Measurements from ENCODE around the gene LPCAT2.
A peak's percentile ranks its signal among the peaks of the same experiment; 100 is the strongest.

LPCAT2 gene

DNA sequence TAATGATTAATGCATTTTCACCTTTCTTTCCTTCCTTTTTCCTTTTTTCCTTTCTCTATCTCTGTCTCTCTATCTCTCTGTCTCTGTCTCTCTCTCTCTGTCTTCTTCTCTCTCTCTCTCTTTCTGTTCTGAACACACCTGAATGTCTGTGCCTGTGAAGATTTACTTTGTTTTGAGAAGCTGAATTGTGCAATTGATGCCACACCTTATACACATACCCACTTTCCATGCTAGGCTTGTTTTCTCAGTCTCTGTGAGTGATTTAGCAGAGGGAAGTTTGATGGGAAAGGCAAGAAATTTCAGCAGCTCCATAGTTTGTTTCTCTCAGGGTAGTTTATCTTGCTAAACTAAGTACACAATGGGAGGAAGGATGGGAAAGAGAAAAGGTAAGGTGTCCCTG, 48.3 kb downstream of the LPCAT2 start:
- DNase-seq, result no peak

DNA sequence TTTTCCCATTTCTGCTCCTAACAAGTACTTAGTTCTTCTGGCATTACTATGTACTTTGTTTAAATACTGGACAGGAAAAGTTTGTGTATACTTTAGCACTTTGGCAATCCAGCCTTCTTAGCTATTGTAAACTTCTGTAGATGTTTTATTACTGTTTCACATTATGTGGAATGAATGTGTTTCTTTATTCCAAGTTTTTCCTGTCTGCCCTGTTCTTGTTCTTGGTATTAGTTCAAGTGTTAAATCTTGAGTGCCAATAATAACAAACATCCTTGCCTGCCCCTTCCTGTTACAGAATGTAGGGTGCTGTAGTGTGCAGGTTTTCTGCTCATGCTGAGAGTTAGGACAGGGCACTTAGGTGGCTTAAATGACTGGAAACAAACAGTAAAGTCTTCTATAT, 50.4 kb downstream of the LPCAT2 start:
- no peak for DNase-seq

DNA sequence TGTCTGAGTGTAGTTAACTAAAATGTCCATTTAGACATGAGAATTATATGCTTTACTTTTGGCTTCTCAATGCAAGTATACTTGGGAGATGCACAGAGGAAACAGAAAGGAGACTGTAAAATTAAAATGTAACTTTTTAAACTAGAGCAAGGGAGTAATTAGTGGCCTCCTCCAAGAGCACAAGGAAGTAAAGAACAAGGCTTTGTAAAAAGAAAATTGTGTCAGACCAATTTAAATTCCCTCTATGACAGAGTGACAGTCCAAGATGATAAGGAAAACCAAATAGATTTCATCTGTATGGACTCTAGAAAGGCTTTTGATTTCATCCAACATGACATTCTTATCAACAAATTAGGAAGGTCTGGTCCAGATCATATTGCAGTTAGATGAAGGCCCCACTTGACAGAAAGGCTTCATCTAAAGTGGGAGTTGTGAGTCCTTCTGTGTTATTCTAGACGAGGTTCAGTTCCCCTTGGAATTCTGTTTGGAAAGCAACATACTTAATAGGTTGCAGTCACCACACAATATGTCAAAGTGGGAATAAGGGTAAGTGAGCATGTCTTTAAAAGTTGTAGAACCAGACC, 51.2 kb downstream of the LPCAT2 start:
- DNase-seq, result no peak

DNA sequence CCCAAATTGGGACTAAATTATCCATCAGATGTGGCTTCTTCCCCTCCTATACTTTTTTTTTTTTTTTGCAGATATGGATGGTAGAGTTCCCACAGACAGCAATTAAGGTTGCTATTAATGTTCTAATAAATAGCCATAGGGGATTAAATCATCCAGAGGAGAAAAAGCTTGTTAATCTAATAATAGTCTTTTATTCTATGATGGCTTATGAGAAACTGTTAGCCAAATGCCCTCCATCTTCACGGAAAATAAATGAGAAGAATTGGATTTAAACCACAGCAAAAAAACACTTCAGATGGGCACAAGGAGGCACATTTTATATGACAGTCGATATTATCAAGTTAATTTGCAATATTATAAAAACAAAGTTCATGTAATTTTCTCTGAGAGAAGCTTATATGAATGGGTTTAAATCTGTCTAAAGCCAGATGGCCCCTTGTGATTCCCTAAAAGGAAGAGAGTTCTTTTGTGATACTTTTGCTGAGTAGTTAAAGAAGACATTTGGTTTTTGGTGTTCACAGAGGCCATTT, 52.5 kb downstream of the LPCAT2 start:
- no peak for DNase-seq

DNA sequence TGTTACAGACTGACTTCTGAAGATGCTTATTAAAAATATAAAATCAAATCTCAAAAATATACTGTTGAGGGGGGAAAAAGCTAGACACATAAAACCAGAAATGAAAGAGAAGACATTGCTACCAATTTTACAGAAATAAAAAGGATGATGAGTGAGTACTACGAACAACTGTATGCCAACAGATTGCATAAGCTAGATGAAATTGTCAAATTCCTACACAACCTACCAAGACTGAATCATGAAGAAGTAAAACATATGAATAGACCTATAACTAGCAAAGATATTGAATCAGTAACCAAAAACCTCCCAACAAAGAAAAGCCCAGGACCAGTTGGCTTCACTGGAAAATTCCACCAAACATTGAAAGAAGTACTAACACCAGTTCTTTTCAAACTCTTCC, 54.1 kb downstream of the LPCAT2 start:
- DNase-seq, result no peak

DNA sequence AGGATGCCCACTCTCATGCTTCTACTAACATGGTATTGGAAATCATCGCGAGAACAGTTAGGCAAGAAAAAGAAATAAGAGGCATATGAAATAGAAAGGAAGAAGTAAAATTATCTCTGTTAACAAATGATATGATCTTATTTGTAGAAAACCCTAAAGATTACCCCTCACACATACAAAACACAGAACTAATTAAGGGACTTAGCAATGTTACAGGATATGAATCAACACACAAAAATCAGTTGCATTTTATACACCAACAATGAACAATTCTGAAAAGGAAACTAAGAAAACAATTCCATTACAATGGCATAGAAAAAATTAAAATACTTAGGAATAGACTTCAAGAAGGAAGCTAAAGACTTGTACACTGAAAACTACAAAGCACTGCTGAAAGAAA, 54.9 kb downstream of the LPCAT2 start:
- no peak for DNase-seq

DNA sequence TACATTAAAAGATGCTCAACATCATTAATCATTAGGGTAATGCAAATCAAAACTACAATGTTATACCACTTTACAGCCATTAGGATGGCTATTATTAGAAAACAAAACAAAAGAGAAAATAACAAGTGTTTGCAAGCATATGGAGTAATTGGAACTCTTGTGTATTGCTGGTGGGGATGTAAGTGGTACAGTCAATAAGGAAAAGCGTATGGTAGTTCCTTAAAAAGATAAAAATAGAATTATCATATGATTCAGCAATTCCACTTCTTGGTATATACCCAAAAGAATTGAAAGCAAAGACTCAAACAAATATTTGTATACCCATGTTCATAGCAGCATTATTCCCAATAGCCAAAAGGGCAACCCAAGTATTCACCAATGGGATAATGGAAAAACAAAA, 56.2 kb downstream of the LPCAT2 start:
- DNase-seq, result no peak

DNA sequence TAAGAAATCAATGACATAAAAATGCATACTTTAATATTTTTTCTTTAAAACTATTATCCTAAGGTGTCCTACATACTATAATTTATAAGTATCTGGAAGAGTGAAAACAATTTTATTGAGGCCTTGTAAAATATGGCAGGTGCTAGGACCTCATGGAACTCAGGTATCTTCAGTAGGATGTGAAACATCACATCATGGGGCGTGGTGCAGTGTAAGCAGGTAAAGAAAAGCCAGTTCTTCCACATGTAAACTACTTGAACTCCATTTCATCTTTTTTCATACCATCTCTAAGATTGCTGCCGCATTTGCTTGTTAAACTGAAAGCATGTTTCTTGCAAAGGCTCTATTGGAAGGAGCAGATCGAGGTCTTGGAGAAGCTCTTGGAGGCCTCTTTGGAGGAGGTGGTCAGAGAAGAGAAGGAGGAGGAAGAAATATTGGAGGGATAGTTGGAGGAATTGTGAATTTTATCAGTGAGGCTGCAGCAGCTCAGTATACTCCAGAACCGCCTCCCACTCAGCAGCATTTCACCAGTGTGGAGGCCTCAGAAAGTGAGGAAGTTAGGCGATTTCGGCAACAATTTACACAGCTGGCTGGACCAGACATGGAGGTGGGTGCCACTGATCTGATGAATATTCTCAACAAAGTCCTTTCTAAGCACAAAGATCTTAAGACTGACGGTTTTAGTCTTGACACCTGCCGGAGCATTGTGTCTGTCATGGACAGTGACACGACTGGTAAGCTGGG, 57.7 kb downstream of the LPCAT2 start, which contains the start of gene CAPNS2:
CAPNS2 (plus strand) TSS at position 253 of the 744 bp plus-strand sequence; CDS start at position 326, 73 bp downstream.
- no peak for DNase-seq

DNA sequence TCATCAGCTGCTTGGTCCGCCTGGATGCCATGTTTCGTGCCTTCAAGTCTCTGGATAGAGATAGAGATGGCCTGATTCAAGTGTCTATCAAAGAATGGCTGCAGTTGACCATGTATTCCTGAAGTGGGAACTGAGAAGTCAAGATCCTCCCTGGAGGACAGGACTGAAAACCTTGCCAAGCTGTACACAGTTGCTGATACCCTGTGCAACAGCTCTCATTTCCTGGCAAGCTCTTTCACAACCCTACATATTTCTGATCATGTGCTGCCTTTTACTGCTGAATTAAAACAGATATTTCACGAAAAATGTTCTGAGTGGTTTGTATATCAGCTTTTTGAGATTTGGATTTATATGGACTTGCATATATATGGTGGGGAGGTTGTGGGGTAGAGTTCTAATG, 58.5 kb downstream of the LPCAT2 start:
- no peak for DNase-seq

DNA sequence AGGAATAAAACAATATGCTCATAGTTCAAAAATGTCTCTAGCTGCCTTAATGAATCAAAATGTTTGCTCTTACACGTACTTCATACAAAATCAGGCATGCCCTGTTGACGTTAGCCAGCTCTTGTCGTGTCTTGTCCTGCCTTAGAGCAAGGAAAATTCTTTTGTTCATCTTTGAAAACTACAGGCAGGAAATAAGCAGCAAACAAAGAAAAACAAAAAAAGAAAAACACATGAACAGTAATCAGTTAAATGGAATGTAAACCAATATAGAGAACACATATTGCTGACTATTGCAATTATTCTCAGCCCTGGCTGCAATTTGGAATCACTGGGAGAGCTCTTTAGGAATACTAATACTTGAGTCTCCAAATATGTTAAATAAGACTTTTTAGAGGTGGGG, 59.3 kb downstream of the LPCAT2 start:
- no peak for DNase-seq

DNA sequence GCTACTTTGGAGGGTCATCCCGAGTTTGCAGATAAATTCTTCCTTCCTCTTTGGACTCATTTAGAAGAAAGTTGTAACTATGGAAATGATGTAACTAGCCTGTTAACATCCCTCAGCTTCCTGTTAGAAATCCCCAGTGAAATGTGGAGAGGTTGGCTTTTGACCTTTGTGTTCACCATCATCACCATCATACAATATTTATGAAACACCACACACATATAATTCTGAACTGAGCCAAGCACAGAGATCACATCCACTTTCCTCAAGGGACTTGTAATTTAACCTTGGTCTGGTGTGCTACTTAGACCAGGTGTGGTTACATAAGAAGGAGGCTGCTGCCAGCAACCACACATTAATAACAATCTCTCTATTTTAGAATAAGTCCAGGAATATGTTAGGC, 60.2 kb downstream of the LPCAT2 start:
- DNase-seq, result no peak

DNA sequence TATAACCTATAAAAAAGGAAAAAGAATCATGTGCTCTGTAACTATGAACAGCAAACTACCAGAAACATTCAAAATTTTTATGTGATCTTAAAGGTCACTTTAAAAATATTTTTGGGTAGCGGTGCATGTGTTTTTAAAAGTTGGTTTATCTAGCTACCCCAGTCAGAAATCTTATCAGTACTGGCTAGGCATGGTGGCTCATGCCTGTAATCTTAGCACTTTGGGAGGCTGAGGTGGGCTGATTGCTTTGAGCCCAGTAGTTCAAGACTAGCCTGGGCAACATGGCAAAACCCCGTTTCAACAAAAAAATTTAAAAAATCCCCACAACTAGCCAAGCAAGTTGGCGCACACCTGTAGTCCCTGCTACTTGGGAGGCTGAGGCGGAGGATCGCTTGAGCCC, 61.3 kb downstream of the LPCAT2 start:
- no peak for DNase-seq

DNA sequence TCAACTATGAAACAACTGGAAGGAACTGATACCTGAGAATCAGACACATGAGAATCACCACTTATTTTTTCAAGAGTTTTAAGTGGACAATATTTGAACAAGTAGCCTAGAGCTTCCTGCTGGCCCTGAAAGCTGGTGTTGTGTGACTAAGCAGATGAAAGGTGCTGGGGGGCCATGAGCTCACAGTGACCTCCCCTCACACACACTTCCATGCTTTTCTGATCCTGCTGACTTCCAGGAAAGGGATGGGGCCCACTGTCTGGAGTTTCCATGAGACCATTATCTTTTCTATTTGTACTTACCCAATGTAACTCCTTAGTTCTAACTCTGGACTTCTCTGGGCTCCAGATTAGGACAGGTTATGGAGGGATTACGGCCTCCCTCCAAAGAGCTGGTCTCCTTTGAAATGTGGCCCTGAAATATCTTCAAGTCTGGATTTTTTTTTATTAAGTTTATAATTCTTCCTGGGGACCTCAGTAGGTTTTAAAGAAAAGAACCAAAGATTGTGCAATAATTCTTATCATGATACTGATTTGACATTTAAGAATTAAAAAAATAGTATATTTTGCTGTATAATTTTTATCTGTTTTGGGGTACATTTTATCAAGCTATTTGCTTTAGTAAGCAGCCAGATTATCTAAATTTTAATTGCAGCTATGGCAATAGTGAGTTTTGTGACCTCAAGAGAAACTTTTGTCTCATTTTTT, 62.5 kb downstream of the LPCAT2 start:
- DNase-seq, result peak; percentile 18

DNA sequence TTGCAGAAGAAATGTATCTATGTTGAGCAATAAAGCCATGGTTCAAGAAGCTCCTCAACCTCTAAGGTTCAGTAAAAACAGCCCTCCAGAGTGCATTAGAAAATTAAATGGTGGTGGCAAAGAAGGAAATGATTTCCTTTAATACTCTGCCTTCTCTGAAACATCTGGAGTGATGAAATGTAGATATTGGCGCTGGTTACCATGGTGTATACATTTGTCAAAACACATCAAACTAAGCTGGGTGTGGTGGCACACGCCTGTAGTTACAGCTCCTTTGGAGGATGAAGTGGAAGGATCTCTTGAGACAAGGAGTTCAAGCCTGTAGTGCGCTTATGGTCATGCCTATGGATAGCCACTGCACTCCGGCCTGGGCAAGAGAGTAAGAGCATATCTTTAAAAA, 63.6 kb downstream of the LPCAT2 start:
- no peak for DNase-seq

DNA sequence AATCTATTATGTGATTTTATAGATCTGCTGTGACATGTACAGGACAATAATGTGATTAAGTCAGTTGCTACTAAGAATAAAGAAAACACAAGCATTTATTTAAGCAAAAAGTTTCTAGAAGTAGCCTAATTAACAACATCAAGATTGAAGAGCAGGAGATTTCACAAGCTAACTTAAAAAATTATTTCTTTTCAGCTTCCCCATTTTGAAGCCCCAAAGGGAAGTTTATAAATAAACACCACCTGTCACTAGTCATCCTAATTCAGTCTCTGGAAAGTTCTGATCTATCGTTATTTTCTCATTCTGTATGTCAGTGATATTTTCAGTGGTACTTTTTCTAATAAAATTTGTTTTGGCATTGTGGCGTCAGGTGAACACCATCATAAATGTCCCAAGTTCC, 65.9 kb downstream of the LPCAT2 start:
- no peak for DNase-seq

DNA sequence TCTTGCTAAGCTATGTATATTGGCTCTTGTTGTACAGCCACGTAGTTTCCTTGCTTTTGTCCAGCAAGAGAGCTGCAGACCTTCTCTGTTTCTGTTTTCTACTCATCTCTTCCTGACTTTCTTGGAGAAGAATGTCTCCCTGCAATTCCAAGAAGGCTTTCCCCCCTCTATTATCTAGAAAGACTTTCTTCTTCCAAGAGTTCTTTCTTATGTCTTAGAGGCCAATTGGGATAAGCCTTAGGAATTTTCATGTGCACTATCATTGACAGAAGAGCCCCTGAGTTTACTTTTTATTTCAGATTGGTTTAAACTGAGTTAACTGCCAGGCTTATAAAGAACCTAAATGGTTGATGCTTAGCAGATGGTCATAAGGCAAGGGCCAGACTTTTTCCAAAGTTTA, 66.6 kb downstream of the LPCAT2 start:
- DNase-seq, result no peak

DNA sequence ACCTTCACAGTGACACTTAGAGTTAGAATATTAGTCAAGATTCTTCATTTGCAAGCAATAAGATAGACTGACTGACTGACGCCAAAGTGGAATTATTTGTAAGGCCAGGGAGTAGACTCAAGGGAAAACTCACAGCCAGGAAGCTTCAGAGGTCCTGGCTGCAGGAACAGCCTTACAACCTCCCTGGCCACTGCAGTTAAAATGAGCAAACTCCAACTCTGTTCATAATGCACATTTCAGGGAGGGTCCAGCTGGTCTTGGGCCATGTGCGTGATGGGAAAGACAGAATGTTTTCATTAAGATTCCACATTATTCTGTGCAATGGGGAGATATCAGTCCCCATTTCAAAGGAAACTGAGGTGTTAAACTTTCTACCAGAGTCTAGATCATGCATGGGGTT, 67.5 kb downstream of the LPCAT2 start:
- no peak for DNase-seq

DNA sequence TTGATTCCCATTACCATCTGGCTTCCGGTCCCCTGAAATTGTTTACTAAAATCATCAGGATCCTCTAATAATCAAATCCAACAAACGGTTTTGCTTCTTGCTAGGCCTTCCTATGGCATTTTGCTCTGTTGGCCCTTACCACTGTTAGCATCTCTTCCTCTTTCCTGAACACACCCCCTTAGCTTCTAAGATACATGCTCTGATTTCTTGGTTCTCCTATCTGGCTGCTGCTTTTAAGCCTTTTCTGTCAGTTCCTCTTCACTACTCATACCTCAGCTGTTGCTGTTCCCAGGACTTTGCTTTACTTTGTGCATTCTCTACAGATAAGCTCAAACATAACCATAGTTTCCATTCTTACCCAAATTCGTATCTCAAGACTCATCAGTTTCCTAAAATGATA, 69.0 kb downstream of the LPCAT2 start:
- no peak for DNase-seq

DNA sequence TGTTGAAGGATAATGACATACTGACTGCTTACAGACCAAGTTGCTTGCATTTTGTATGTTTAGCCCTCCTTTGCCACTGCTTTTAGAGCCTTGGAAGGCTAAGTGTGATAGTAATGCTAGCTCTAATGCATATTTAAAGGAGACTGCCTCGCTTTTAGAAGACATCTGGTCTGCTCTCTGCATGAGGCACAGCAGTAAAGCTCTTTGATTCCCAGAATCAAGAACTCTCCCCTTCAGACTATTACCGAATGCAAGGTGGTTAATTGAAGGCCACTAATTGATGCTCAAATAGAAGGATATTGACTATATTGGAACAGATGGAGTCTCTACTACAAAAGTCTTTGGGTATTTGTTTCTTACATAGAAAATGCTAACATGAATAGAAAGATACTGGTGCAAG, 76.8 kb downstream of the LPCAT2 start:
- no peak for DNase-seq

DNA sequence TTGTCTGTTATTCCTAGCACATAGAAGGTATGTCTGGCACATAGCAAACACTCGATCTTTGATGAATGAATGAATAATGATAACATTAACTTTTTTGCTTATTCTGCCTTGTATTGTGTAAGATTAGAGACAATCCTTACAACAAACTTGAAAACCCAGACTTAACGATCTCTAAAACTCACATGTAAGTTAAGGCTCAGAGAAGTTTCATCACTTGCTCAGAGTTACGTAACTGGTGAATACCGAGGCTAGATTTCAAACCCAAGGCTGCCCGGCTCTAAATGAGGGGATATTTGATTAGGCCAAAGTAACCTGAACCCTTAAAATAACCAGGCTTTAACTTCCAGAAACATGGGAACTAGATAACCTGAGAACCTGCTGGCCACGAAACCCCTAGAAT, 79.9 kb downstream of the LPCAT2 start:
- no peak for DNase-seq

DNA sequence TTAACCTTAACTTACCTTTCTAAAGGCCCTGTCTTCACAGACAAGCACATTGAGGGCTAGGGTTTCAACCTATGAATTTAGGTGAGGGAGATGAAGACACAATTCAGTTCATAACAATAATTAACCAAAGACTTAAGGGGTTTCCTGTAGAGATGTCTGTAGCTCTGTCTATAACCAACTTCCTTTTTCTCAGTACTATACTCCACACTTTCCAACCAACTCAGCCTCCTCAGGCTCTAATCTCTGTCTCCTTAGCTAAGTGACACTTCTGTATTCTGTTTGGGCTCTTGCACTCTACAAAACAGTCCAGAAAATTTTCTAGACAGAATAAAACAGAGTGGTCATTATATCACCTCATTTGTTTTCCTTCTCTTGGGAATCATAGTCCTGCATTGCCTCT, 83.4 kb downstream of the LPCAT2 start:
- no peak for DNase-seq

DNA sequence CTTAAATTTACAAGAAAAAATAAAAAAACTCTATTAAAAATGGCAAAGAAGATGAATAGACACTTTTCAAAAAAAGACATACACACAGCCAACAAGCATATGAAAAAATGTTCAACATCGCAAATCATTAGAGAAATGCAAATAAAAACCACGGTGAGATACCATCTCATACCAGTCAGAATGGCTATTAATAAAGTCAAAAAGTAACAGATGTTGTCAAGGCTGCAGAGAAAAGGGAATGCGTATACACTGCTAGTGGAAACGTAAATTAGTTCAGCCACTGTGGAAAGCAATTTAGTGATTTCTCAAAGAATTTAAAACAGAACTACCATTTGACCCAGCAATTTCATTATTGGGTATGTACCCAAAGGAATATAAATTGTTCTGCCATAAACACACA, 89.1 kb downstream of the LPCAT2 start:
- DNase-seq, result no peak

DNA sequence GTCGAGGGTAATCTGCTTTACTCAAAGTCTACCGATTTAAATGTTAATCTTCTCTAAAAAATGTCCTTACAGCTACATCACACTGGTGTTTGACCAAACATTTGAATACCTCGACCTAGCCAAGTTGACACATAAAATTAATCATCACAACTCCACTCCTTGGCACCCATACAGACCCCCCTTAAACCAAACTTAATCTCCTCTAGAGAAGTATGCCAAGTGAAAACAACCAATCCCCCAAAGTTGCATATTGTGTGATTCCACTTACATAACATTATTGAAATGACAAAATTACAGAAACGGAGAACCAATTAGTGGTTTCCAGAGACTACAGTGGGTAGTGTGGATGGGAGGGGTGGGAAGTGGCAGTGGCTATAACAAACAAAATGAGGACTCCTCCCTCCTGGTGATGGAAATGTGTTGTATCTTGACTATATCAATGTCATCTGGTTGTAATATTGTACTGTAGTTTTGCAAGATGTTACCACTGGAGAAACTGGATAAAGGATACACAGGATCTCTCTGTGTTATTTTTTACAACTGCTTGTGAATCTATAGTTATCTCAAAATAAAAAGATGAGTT, 97.0 kb downstream of the LPCAT2 start:
- no peak for DNase-seq
